Calu3 (cell line): Measurements from ENCODE around the gene MOB3C. TPM values are rescaled to one million over a fixed set of nuclear protein-coding genes. Genes with fewer than 3 reads are reported as not detected.

Experiments used
- BruUV-seq: library from RNA; stranded (reverse); fragments of 400-500 nt; replicated peaks from 2 replicates; lab custom pipeline; 2021; lab: Mats Ljungman, UMichigan
- CTCF ChIA-PET: fragments of 300-600 bp; sonication (Branson Sonifier 250); formaldehyde crosslinking; loops from one replicate; lab custom pipeline; 2022; ENCODE audit warnings: antibody characterized with exemption; lab: Charles Lee
- DNase-seq: peaks from one replicate; pipeline ENCODE4 v3.0.0; 2022
- H3K27ac Mint-ChIP-seq: one replicate; pipeline ENCODE4 v1.8.0; 2022; ENCODE audit warnings: mixed read lengths; ENCODE audit not compliant: unreplicated experiment
- H3K27me3 Mint-ChIP-seq: one replicate; pipeline ENCODE4 v1.8.0; 2022; ENCODE audit warnings: mixed read lengths; ENCODE audit not compliant: unreplicated experiment
- H3K36me3 Mint-ChIP-seq: one replicate; pipeline ENCODE4 v1.8.0; 2022; ENCODE audit warnings: mild to moderate bottlenecking, moderate library complexity, mixed read lengths; ENCODE audit not compliant: insufficient read depth, unreplicated experiment
- H3K4me1 Mint-ChIP-seq: one replicate; pipeline ENCODE4 v1.8.0; 2022; ENCODE audit warnings: mild to moderate bottlenecking, low read depth, mixed read lengths; ENCODE audit not compliant: unreplicated experiment
- H3K4me3 Mint-ChIP-seq: one replicate; pipeline ENCODE4 v1.8.0; 2022; ENCODE audit warnings: mild to moderate bottlenecking, low read depth, moderate library complexity, mixed read lengths; ENCODE audit not compliant: unreplicated experiment
- H3K9me3 Mint-ChIP-seq: one replicate; pipeline ENCODE4 v1.8.0; 2022; ENCODE audit warnings: low read depth, mixed read lengths; ENCODE audit not compliant: unreplicated experiment
- intact Hi-C: fragments of 100-400 bp; cut with micrococcal nuclease; formaldehyde crosslinking; loops from one replicate; pipeline ENCODE4 v1.10.0; 2022; ENCODE audit not compliant: unreplicated experiment
- total RNA-seq: library from RNA; stranded (reverse); gene quantifications from 2 replicates; pipeline ENCODE4 v1.2.3, GENCODE V29; 2022
- TF ChIP-seq, protein P1 (sequence below): fragments of 200-600 bp; IDR thresholded peaks from one replicate; pipeline ENCODE4 v1.8.0; 2022; ENCODE audit warnings: antibody characterized with exemption; ENCODE audit not compliant: unreplicated experiment

The MOB3C gene
- total RNA-seq, 1 experiment from 2014 or later: 8.3 TPM

DNA sequence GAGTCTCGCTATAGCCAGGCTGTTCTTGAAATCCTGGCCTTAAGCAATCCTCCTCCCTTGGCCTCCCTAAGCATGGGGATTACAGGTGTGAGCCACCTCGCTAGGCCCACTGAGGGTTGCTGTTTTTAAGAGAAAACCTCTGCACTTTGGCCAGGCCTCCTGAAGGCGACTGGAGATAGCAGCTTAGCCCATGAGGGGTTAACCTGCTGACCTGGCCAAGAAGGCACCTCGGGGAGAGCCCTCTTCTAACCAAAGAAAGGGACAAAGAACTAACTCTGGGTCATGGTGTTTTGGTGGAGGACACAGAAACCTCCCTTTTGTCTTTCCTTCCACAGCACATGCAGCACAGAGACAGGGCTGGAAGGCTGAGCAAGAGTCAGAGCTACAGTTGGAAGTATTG, 47.5 kb downstream of the MOB3C start:
- BruUV-seq: no TSS peak
- no peaks in the 10 kb centered on the region for H3K4me1 Mint-ChIP-seq
- TF ChIP-seq, protein P1, sequence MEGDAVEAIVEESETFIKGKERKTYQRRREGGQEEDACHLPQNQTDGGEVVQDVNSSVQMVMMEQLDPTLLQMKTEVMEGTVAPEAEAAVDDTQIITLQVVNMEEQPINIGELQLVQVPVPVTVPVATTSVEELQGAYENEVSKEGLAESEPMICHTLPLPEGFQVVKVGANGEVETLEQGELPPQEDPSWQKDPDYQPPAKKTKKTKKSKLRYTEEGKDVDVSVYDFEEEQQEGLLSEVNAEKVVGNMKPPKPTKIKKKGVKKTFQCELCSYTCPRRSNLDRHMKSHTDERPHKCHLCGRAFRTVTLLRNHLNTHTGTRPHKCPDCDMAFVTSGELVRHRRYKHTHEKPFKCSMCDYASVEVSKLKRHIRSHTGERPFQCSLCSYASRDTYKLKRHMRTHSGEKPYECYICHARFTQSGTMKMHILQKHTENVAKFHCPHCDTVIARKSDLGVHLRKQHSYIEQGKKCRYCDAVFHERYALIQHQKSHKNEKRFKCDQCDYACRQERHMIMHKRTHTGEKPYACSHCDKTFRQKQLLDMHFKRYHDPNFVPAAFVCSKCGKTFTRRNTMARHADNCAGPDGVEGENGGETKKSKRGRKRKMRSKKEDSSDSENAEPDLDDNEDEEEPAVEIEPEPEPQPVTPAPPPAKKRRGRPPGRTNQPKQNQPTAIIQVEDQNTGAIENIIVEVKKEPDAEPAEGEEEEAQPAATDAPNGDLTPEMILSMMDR: no peak
- H3K27ac Mint-ChIP-seq: no peak overlapping the region
- CTCF ChIA-PET: no interaction called here
- no peaks in the 10 kb centered on the region for H3K9me3 Mint-ChIP-seq
- H3K27me3 Mint-ChIP-seq: no peaks in the 10 kb centered on the region
- H3K4me3 Mint-ChIP-seq: no peak overlapping the region
- DNase-seq: no peak
- peaks cover 4% of the 10 kb centered on the region for H3K36me3 Mint-ChIP-seq
- intact Hi-C loops: no loop called here

DNA sequence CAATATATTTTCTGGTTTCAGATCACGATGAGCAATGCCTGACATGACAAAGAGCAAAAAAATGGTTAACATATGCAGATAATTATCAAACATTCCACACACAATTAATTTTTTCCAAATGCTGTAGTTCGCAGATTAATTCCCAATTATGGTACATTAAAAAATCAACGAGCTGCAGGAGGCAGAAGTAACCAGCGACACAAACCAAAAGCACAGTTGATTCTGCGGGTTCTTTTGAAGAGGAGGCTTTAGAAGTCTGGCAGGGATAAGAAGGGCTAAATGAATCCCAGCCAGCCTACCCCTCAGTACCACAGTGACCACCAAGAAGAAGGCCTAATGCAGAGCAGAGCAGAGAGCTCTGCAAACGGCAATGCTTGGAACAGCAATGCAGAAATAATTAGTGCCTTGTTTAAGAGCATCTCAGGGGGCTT, 48.1 kb downstream of the MOB3C start:
- no peaks in the 10 kb centered on the region for H3K27me3 Mint-ChIP-seq
- no TSS peak for BruUV-seq
- DNase-seq: no peak
- no peak overlapping the region for H3K27ac Mint-ChIP-seq
- no peaks in the 10 kb centered on the region for H3K9me3 Mint-ChIP-seq
- CTCF ChIA-PET: no interaction called here
- no peaks in the 10 kb centered on the region for H3K4me1 Mint-ChIP-seq
- no peak overlapping the region for H3K4me3 Mint-ChIP-seq
- TF ChIP-seq, protein P1: no peak
- intact Hi-C loops: no loop called here
- H3K36me3 Mint-ChIP-seq: peaks cover 4% of the 10 kb centered on the region

DNA sequence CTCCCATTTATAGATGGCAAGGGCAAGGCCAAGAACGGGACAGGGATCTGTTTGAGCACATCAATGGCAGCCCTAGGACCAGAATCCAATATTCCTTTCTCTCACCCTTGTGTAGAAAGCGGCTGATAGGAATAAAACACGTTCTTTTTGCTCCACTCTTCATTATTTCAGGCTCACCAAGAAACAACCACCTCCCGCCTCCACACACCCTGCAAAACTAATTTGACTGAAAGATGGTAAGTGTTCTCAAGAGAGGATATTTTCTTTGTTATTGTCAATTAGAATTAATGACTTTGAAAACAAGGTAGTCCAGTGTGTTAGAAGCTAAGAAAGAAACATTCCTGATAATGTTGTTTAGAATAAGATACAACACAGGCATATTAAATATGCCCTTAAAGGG, 53.3 kb downstream of the MOB3C start:
- Mint-ChIP-seq H3K36me3 (peaks cover 4% of the 10 kb centered on the region), H3K27me3 (no peaks in the 10 kb centered on the region), H3K27ac (no peak overlapping the region), H3K4me3 (no peak overlapping the region), H3K9me3 (no peaks in the 10 kb centered on the region), H3K4me1 (no peaks in the 10 kb centered on the region)
- intact Hi-C loops: no loop called here
- DNase-seq: no peak
- no TSS peak for BruUV-seq
- CTCF ChIA-PET: no interaction called here
- TF ChIP-seq, protein P1: no peak

DNA sequence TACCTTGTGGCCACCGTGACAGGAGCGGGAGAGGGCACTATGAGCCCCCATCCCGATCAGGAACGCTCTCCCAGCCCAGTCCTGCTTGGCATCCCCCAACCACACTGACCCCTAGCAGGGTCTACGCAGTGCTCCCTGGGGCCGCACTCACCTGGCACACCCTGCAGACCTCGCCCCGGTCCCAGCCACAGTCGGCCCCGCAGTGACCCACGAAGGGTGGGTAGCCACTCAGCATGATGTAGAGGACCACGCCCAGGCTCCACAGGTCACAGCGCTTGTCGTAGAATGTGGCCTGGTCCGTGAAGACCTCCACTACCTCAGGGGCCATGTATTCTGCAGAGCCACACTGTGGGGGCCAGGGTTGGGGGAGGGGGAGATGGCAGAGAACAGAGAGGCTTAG, 54.1 kb downstream of the MOB3C start:
- Mint-ChIP-seq H3K27me3 (no peaks in the 10 kb centered on the region), H3K4me1 (peaks cover under 1% of the 10 kb centered on the region), H3K9me3 (no peaks in the 10 kb centered on the region), H3K36me3 (peaks cover 3% of the 10 kb centered on the region), H3K4me3 (no peak overlapping the region), H3K27ac (no peak overlapping the region)
- intact Hi-C loops: no loop called here
- TF ChIP-seq, protein P1: no peak
- CTCF ChIA-PET: no interaction called here
- BruUV-seq: no TSS peak
- DNase-seq: no peak
